HepG2 (cell line): Measurements from ENCODE around the gene NOTCH4. TPM values are rescaled to one million over a fixed set of nuclear protein-coding genes. Genes with fewer than 3 reads are reported as not detected.
A peak's percentile ranks its signal among the peaks of the same experiment; 100 is the strongest.

Source experiments
- FOXK2 ChIP-seq: fragments of 450-650 bp; IDR thresholded peaks from 2 replicates; pipeline ENCODE4 v1.6.1; 2016
- LCORL ChIP-seq, 2 experiments: fragments of 450-650 bp in 1 of 2; sonication (generic) in 1 of 2; formaldehyde crosslinking in 1 of 2; IDR thresholded peaks; 2 replicates each; pipeline versions ENCODE4 v1.5.0 to v1.6.1; 2017 to 2020; ENCODE audit warnings: antibody characterized with exemption in 1 of 2, missing genetic modification reagents in 1 of 2
- MAFF ChIP-seq: IDR thresholded peaks from 2 replicates; pipeline ENCODE4 v1.6.1; 2011; ENCODE audit warnings: low read depth, low read length, improper control_type of control experiment
- MED8 ChIP-seq: sonication (generic); formaldehyde crosslinking; IDR thresholded peaks from 2 replicates; pipeline ENCODE4 v1.8.1; 2023; ENCODE audit warnings: mild to moderate bottlenecking, missing genetic modification reagents; ENCODE audit not compliant: insufficient replicate concordance
- MEIS2 ChIP-seq: sonication (generic); formaldehyde crosslinking; IDR thresholded peaks from 2 replicates; pipeline ENCODE4 v1.9.0; 2021; ENCODE audit warnings: mild to moderate bottlenecking, missing genetic modification reagents
- MXI1 ChIP-seq: IDR thresholded peaks from 3 replicates; pipeline ENCODE4 v1.6.1; 2012; ENCODE audit warnings: low read depth, low read length, inconsistent platforms, borderline replicate concordance
- PHF21A ChIP-seq: sonication (generic); formaldehyde crosslinking; IDR thresholded peaks from 2 replicates; pipeline ENCODE4 v1.5.0; 2020; ENCODE audit warnings: mild to moderate bottlenecking, missing genetic modification reagents
- POGZ ChIP-seq: sonication (generic); formaldehyde crosslinking; IDR thresholded peaks from 2 replicates; pipeline ENCODE4 v1.4.0; 2020; ENCODE audit warnings: mild to moderate bottlenecking, missing genetic modification reagents
- REL ChIP-seq: sonication (generic); formaldehyde crosslinking; conservative IDR thresholded peaks from 2 replicates; pipeline ENCODE4 v1.8.0; 2022; ENCODE audit warnings: mild to moderate bottlenecking, missing genetic modification reagents, moderate library complexity
- RFX5 ChIP-seq: IDR thresholded peaks from 2 replicates; pipeline ENCODE4 v1.6.1; 2011; ENCODE audit warnings: low read depth, low read length, improper control_type of control experiment
- SALL2 ChIP-seq: sonication (generic); formaldehyde crosslinking; IDR thresholded peaks from 2 replicates; pipeline ENCODE4 v1.8.1; 2023; ENCODE audit warnings: mild to moderate bottlenecking, missing genetic modification reagents, inconsistent platforms
- SP4 ChIP-seq: sonication (generic); formaldehyde crosslinking; IDR thresholded peaks from 2 replicates; pipeline ENCODE4 v1.8.1; 2023; ENCODE audit warnings: mild to moderate bottlenecking, missing genetic modification reagents
- ZBTB7A ChIP-seq: sonication (generic); formaldehyde crosslinking; IDR thresholded peaks from 2 replicates; pipeline ENCODE4 v1.8.0; 2022; ENCODE audit warnings: mild to moderate bottlenecking, missing genetic modification reagents
- ZMYM3 ChIP-seq: sonication (generic); formaldehyde crosslinking; IDR thresholded peaks from 2 replicates; pipeline ENCODE4 v1.5.1; 2020; ENCODE audit warnings: mild to moderate bottlenecking, missing genetic modification reagents
- ZNF674 ChIP-seq: sonication (generic); formaldehyde crosslinking; IDR thresholded peaks from 2 replicates; pipeline ENCODE4 v1.5.0; 2020; ENCODE audit warnings: low read depth, mild to moderate bottlenecking, missing genetic modification reagents
- polyA plus RNA-seq, 8 experiments: library from polyadenylated mRNA; depleted of rRNA in 3 of 8; stranded (reverse) in 7 of 8; unstranded in 1 of 8; fragments of >200 nt; fragmentation: Illumina TruSeq in 4 of 8; extraction: Trizol in 4 of 8; gene quantifications; 2 replicates each; pipeline versions ENCODE4 v1.2.1 to v1.2.3, GENCODE V29; 2011 to 2016; ENCODE audit warnings: low read depth in 4 of 8, missing spikeins in 1 of 8, mixed read lengths in 1 of 8; ENCODE audit not compliant: insufficient read depth in 1 of 8
- total RNA-seq, 5 experiments: library from RNA; depleted of rRNA; stranded (reverse); fragments of >200 nt; fragmentation: Illumina TruSeq; extraction: Trizol; gene quantifications; 2 replicates each; pipeline ENCODE4 v1.2.3, GENCODE V29; 2016; ENCODE audit warnings: low read depth in 1 of 5
- TF ChIP-seq, protein P1 (sequence below): sonication (generic); formaldehyde crosslinking; IDR thresholded peaks from 2 replicates; pipeline ENCODE4 v1.4.0; 2020; ENCODE audit warnings: missing genetic modification reagents, low read depth, mild to moderate bottlenecking, borderline replicate concordance
- TF ChIP-seq, protein P2 (sequence below): IDR thresholded peaks from 2 replicates; pipeline ENCODE4 v1.6.1; 2012; ENCODE audit warnings: low read length, improper control_type of control experiment
- TF ChIP-seq, protein P3 (sequence below): sonication (generic); formaldehyde crosslinking; IDR thresholded peaks from 2 replicates; pipeline ENCODE4 v1.4.0; 2020; ENCODE audit warnings: missing genetic modification reagents, mild to moderate bottlenecking, borderline replicate concordance
- TF ChIP-seq, protein P4 (sequence below): sonication (generic); formaldehyde crosslinking; IDR thresholded peaks from 2 replicates; pipeline ENCODE4 v1.4.0; 2020; ENCODE audit warnings: missing genetic modification reagents
- TF ChIP-seq, protein P5 (sequence below): sonication (generic); formaldehyde crosslinking; conservative IDR thresholded peaks from 2 replicates; pipeline ENCODE4 v1.4.0; 2020; ENCODE audit warnings: missing genetic modification reagents

Gene NOTCH4
- total and polyA plus RNA-seq, 2 of the 13 experiments (the other 11 are each of a cell fraction or from before 2014, with no cell fraction given) = 0.51 to 0.83 TPM

DNA sequence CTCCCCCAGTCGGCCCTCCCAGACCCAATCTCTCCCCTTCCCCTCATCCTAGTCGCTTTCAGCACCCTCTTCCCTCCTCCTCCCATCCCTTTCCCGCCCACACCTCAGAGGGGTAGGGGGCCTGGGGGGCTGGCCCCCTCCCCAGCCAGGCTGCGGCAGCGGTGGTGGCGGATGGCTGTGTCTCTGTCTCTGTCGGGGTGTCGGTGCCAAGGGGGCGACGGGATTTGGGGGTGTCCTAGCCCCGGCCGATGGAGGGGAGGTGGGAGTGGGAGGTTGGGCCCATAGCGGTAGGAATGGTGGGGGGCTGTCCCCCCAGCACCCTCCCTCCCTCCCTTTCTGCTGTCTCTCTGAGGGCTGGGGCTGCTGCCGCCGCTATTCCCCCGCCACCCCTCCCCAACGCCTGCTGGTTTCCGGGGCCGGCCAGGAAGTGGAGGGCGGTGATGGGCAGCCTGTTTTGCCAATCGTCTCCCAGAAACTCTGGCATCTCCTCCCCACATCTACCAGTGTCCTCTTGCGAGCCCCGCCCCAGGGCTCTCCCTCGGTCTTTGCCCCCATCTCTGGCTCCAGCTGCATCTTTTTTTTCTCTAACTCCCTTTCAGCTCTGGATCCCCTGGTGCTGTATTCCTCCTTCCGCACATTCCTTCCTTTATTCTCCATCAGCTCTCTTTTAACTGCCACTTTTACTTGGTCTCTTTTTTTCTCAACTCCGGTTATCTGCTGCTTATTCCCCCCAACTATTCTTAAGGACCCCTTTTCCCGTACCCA, 48.0 kb downstream of the NOTCH4 start, which contains the start of gene AGPAT1 (continued):
- TF ChIP-seq, protein P1, sequence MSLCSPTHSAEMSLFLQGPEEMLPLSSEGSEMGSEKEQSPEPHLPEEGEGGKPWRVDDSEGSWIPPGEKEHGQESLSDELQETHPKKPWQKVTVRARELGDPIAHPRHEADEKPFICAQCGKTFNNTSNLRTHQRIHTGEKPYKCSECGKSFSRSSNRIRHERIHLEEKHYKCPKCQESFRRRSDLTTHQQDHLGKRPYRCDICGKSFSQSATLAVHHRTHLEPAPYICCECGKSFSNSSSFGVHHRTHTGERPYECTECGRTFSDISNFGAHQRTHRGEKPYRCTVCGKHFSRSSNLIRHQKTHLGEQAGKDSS (CRISPR knock-in tag) = peak; percentile 55; the same call in 1 of the 2 replicates
- TF ChIP-seq, protein P2, sequence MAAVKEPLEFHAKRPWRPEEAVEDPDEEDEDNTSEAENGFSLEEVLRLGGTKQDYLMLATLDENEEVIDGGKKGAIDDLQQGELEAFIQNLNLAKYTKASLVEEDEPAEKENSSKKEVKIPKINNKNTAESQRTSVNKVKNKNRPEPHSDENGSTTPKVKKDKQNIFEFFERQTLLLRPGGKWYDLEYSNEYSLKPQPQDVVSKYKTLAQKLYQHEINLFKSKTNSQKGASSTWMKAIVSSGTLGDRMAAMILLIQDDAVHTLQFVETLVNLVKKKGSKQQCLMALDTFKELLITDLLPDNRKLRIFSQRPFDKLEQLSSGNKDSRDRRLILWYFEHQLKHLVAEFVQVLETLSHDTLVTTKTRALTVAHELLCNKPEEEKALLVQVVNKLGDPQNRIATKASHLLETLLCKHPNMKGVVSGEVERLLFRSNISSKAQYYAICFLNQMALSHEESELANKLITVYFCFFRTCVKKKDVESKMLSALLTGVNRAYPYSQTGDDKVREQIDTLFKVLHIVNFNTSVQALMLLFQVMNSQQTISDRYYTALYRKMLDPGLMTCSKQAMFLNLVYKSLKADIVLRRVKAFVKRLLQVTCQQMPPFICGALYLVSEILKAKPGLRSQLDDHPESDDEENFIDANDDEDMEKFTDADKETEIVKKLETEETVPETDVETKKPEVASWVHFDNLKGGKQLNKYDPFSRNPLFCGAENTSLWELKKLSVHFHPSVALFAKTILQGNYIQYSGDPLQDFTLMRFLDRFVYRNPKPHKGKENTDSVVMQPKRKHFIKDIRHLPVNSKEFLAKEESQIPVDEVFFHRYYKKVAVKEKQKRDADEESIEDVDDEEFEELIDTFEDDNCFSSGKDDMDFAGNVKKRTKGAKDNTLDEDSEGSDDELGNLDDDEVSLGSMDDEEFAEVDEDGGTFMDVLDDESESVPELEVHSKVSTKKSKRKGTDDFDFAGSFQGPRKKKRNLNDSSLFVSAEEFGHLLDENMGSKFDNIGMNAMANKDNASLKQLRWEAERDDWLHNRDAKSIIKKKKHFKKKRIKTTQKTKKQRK = no peak
- TF ChIP-seq POGZ (peak; percentile 58; the same call in 1 of the 2 replicates), LCORL (IDR thresholded peaks at IDR 0.05) (no peak), LCORL (CRISPR knock-in tag; IDR thresholded peaks at IDR 0.05) (peak; percentile 66; the same call in 1 of the 2 replicates), PHF21A (no peak), ZNF674 (CRISPR knock-in tag) (0 out of 2 replicates have a peak, but pooled peaks have one; percentile 34), MXI1 (peak; percentile 46; the same call in 1 of the 3 replicates), MEIS2 (CRISPR knock-in tag) (0 out of 2 replicates have a peak, but pooled peaks have one; percentile 46), REL (CRISPR knock-in tag) (peak; percentile 18; the same call in 1 of the 2 replicates), MAFF (no peak), RFX5 (no peak), MED8 (CRISPR knock-in tag) (peak; percentile 47), ZBTB7A (peak; percentile 90; the same call in 1 of the 2 replicates), ZMYM3 (CRISPR knock-in tag) (0 out of 2 replicates have a peak, but pooled peaks have one; percentile 30), SALL2 (CRISPR knock-in tag) (peak; percentile 64; the same call in 1 of the 2 replicates), FOXK2 (no peak), SP4 (CRISPR knock-in tag) (peak; percentile 92)
- TF ChIP-seq, protein P3, sequence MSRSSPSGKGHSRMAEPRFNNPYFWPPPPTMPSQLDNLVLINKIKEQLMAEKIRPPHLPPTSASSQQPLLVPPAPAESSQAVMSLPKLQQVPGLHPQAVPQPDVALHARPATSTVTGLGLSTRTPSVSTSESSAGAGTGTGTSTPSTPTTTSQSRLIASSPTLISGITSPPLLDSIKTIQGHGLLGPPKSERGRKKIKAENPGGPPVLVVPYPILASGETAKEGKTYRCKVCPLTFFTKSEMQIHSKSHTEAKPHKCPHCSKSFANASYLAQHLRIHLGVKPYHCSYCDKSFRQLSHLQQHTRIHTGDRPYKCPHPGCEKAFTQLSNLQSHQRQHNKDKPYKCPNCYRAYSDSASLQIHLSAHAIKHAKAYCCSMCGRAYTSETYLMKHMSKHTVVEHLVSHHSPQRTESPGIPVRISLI (CRISPR knock-in tag) = peak; percentile 96
- TF ChIP-seq, protein P4, sequence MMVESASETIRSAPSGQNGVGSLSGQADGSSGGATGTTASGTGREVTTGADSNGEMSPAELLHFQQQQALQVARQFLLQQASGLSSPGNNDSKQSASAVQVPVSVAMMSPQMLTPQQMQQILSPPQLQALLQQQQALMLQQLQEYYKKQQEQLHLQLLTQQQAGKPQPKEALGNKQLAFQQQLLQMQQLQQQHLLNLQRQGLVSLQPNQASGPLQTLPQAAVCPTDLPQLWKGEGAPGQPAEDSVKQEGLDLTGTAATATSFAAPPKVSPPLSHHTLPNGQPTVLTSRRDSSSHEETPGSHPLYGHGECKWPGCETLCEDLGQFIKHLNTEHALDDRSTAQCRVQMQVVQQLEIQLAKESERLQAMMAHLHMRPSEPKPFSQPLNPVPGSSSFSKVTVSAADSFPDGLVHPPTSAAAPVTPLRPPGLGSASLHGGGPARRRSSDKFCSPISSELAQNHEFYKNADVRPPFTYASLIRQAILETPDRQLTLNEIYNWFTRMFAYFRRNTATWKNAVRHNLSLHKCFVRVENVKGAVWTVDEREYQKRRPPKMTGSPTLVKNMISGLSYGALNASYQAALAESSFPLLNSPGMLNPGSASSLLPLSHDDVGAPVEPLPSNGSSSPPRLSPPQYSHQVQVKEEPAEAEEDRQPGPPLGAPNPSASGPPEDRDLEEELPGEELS (CRISPR knock-in tag) = peak; percentile 36; the same call in 1 of the 2 replicates
- TF ChIP-seq, protein P5, sequence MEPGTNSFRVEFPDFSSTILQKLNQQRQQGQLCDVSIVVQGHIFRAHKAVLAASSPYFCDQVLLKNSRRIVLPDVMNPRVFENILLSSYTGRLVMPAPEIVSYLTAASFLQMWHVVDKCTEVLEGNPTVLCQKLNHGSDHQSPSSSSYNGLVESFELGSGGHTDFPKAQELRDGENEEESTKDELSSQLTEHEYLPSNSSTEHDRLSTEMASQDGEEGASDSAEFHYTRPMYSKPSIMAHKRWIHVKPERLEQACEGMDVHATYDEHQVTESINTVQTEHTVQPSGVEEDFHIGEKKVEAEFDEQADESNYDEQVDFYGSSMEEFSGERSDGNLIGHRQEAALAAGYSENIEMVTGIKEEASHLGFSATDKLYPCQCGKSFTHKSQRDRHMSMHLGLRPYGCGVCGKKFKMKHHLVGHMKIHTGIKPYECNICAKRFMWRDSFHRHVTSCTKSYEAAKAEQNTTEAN (CRISPR knock-in tag) = no peak
